Kidney tubule cell (primary cell): ENCODE results near the gene RGS2.

Experiments
- DNase-seq: peaks from one replicate; pipeline ENCODE4 v3.0.0-alpha.2; 2018; ENCODE audit warnings: low spot score

The RGS2 gene

GRCh38 chr1:192795916-192796618 lies 12.8 kb upstream of the RGS2 start:
- DNase-seq, result no peak

GRCh38 chr1:192797143-192797542 lies 11.7 kb upstream of the RGS2 start:
- no peak for DNase-seq

- DNase-seq, result no peak
Observed at GRCh38 chr1:192797891-192798290, 10.9 kb upstream of the RGS2 start.

- no peak for DNase-seq
Observed at GRCh38 chr1:192801451-192801850, 7.4 kb upstream of the RGS2 start.

GRCh38 chr1:192802406-192802805 lies 6.4 kb upstream of the RGS2 start:
- DNase-seq, result no peak

GRCh38 chr1:192803501-192803900 lies 5.3 kb upstream of the RGS2 start:
- no peak for DNase-seq

GRCh38 chr1:192805832-192806323 lies 3.0 kb upstream of the RGS2 start:
- peak; percentile 81 for DNase-seq

GRCh38 chr1:192807211-192808162 lies 1.4 kb upstream of the RGS2 start:
- peak; percentile 63 for DNase-seq

- no peak for DNase-seq
Observed at GRCh38 chr1:192808163-192808517, 699 bp upstream of the RGS2 start.

GRCh38 chr1:192809307-192810252 lies 741 bp downstream of the RGS2 start:
- DNase-seq, result peak; percentile 55

- DNase-seq, result no peak
Observed at GRCh38 chr1:192810253-192810880, 1.5 kb downstream of the RGS2 start.

- no peak for DNase-seq
Observed at GRCh38 chr1:192811006-192811405, 2.2 kb downstream of the RGS2 start.

GRCh38 chr1:192811594-192812239 lies 2.9 kb downstream of the RGS2 start:
- no peak for DNase-seq

- DNase-seq, result no peak
Observed at GRCh38 chr1:192812420-192813209, 3.8 kb downstream of the RGS2 start.

GRCh38 chr1:192814805-192815204 lies 6.0 kb downstream of the RGS2 start:
- no peak for DNase-seq

GRCh38 chr1:192817246-192817645 lies 8.4 kb downstream of the RGS2 start:
- no peak for DNase-seq

GRCh38 chr1:192821296-192821695 lies 12.5 kb downstream of the RGS2 start:
- DNase-seq, result no peak

- no peak for DNase-seq
Observed at GRCh38 chr1:192824511-192824910, 15.7 kb downstream of the RGS2 start.

GRCh38 chr1:192826791-192827546 lies 18.1 kb downstream of the RGS2 start:
- DNase-seq, result peak; percentile 93
